OCI-LY3 (cell line): ENCODE results near the gene CSNK2A2.

ENCODE experiments used
- EZH2phosphoT487 ChIP-seq: fragments of 200-600 bp; shearing (Covaris generic); IDR thresholded peaks from 2 replicates; pipeline ENCODE4 v1.6.1; 2018; ENCODE audit warnings: antibody characterized with exemption, mixed run types, low read depth
- TF ChIP-seq, protein P1 (sequence below): fragments of 200-600, 300-600 bp; sonication (generic); IDR thresholded peaks from 2 replicates; pipeline ENCODE4 v1.5.1; 2014; ENCODE audit warnings: antibody characterized with exemption, low read length, low read depth

DNA sequence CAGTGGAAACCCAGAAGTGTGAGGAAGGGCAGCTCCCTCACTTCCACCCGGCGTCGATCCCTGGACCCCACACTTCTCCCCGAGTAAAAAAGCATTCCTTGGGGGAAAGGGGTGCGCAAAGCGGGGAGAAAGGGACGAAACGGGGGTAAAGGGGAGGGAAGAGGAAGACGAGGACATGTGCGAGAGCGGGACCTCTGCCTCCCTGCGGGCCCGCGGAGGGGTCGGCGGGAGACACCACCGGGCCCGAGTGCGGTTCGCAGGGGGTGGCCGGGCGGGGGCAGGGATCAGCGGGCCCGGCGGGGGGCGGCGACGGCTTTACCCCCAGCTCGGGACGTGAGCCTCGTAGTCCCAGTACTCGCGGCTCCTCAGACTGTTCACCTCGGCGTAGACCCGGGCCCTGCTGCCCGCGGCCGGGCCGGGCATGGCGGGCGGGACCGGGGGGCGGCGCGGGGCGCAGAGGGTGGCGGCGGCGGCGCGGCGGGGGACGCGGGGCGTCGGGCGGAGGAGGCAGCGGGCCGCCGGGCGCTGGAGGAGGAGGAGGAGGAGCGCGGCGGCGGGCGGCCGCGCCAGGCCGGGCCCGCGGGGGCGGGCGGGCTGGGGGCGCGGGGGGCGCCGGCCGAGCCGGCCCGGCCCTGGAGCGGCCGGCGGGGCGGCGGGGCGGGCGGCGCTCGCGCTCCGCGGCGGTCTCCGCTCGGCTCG lies 443 bp downstream of the CSNK2A2 start:
- TF ChIP-seq EZH2phosphoT487 = no peak
- TF ChIP-seq, protein P1, sequence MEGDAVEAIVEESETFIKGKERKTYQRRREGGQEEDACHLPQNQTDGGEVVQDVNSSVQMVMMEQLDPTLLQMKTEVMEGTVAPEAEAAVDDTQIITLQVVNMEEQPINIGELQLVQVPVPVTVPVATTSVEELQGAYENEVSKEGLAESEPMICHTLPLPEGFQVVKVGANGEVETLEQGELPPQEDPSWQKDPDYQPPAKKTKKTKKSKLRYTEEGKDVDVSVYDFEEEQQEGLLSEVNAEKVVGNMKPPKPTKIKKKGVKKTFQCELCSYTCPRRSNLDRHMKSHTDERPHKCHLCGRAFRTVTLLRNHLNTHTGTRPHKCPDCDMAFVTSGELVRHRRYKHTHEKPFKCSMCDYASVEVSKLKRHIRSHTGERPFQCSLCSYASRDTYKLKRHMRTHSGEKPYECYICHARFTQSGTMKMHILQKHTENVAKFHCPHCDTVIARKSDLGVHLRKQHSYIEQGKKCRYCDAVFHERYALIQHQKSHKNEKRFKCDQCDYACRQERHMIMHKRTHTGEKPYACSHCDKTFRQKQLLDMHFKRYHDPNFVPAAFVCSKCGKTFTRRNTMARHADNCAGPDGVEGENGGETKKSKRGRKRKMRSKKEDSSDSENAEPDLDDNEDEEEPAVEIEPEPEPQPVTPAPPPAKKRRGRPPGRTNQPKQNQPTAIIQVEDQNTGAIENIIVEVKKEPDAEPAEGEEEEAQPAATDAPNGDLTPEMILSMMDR = no peak
